Hepatocyte (in vitro differentiated cells): ENCODE measurements around the gene PITX1.
"Not testable (repeated sequence)": the region's sequence is repeated elsewhere in the genome, so short reads cannot be mapped to it uniquely, and the experiment has no call there.

ENCODE experiments used
- EZH2 ChIP-seq: fragments of 200-600 bp; sonication (generic); IDR thresholded peaks from 2 replicates; pipeline ENCODE4 v1.6.1; 2016; ENCODE audit warnings: antibody characterized with exemption, mild to moderate bottlenecking, borderline replicate concordance
- EZH2phosphoT487 ChIP-seq: fragments of 200-600 bp; sonication (generic); IDR thresholded peaks from one replicate; pipeline ENCODE4 v1.6.1; 2018; ENCODE audit warnings: antibody characterized with exemption, mild to moderate bottlenecking, low read depth, moderate library complexity; ENCODE audit not compliant: unreplicated experiment, severe bottlenecking
- TF ChIP-seq, protein P1 (sequence below): fragments of 200-600 bp; sonication (generic); IDR thresholded peaks from 2 replicates; pipeline ENCODE4 v1.5.1; 2016; ENCODE audit warnings: antibody characterized with exemption, mild to moderate bottlenecking; ENCODE audit not compliant: poor library complexity

DNA sequence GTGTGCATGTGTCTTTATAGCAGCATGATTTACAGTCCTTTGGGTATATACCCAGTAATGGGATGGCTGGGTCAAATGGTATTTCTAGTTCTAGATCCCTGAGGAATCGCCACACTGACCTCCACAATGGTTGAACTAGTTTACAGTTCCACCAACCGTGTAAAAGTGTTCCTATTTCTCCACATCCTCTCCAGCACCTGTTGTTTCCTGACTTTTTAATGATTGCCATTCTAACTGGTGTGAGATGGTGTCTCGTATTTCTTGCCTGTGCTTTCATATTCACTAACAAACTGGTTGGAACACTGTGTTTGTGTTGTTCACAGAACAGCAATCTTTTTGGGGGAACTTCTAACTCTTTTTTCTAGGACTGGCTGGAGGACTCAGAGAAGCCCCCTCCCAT lies 49.3 kb upstream of the PITX1 start:
- not testable (repeated sequence) for TF ChIP-seq EZH2, EZH2phosphoT487
- TF ChIP-seq, protein P1, sequence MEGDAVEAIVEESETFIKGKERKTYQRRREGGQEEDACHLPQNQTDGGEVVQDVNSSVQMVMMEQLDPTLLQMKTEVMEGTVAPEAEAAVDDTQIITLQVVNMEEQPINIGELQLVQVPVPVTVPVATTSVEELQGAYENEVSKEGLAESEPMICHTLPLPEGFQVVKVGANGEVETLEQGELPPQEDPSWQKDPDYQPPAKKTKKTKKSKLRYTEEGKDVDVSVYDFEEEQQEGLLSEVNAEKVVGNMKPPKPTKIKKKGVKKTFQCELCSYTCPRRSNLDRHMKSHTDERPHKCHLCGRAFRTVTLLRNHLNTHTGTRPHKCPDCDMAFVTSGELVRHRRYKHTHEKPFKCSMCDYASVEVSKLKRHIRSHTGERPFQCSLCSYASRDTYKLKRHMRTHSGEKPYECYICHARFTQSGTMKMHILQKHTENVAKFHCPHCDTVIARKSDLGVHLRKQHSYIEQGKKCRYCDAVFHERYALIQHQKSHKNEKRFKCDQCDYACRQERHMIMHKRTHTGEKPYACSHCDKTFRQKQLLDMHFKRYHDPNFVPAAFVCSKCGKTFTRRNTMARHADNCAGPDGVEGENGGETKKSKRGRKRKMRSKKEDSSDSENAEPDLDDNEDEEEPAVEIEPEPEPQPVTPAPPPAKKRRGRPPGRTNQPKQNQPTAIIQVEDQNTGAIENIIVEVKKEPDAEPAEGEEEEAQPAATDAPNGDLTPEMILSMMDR, result not testable (repeated sequence)
